HEK293T (cell line): ENCODE data around the gene NOXA1.
"Not testable (repeated sequence)": the region's sequence is repeated elsewhere in the genome, so short reads cannot be mapped to it uniquely, and the experiment has no call there.

Experiments
- ARNT ChIP-seq: fragments of 450-650 bp; IDR thresholded peaks from 2 replicates; pipeline ENCODE4 v1.6.1; 2017; ENCODE audit warnings: mild to moderate bottlenecking
- BHLHE40 ChIP-seq: fragments of 450-650 bp; IDR thresholded peaks from 2 replicates; pipeline ENCODE4 v1.6.1; 2016; ENCODE audit warnings: mild to moderate bottlenecking, moderate library complexity, borderline replicate concordance
- ELF4 ChIP-seq: fragments of 450-650 bp; IDR thresholded peaks from 2 replicates; pipeline ENCODE4 v1.6.1; 2017; ENCODE audit warnings: antibody characterized with exemption
- FOXK2 ChIP-seq: fragments of 450-650 bp; IDR thresholded peaks from 2 replicates; pipeline ENCODE4 v1.6.1; 2016; ENCODE audit warnings: mild to moderate bottlenecking
- FOXM1 ChIP-seq: fragments of 450-650 bp; IDR thresholded peaks from 2 replicates; pipeline ENCODE4 v1.6.1; 2017; ENCODE audit warnings: mild to moderate bottlenecking, borderline replicate concordance
- L3MBTL2 ChIP-seq: fragments of 450-650 bp; conservative IDR thresholded peaks from 2 replicates; pipeline ENCODE4 v1.6.1; 2016; ENCODE audit warnings: mild to moderate bottlenecking
- SP1 ChIP-seq: fragments of 450-650 bp; IDR thresholded peaks from 2 replicates; pipeline ENCODE4 v1.6.1; 2017
- SUZ12 ChIP-seq: fragments of 450-650 bp; IDR thresholded peaks from 2 replicates; pipeline ENCODE4 v1.6.1; 2016; ENCODE audit warnings: mild to moderate bottlenecking
- ZNF384 ChIP-seq: fragments of 450-650 bp; IDR thresholded peaks from 2 replicates; pipeline ENCODE4 v1.6.1; 2016

DNA sequence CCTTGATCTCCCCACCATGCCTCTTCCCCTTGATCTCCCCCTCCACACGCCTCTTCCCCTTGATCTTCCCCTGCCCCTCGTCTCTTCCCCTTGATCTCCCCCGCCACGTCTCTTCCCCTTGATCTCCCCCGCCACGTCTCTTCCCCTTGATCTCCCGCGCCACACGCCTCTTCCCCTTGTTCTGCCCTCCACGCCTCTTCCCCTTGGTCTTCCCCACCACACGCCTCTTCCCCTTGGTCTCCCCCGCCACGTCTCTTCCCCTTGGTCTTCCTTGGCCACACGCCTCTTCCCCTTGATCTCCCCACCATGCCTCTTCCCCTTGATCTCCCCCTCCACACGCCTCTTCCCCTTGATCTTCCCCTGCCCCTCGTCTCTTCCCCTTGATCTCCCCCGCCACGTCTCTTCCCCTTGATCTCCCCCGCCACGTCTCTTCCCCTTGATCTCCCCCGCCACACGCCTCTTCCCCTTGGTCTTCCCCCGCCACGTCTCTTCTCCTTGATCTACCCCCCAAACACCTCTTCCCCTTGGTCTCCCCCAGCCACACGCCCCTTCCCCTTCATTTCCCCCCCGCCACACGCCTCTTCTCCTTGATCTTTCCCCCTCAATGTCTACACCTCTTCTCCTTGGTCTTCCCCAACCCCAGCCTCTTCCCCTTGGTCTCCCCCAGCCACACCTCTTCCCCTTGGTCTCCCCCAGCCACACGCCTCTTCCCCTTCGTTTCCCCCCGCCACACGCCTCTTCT is 28.2 kb downstream of the NOXA1 start:
- not testable (repeated sequence) for TF ChIP-seq SUZ12, ELF4, SP1, BHLHE40, ZNF384, FOXK2, L3MBTL2, FOXM1, ARNT
